ENCODE data around the gene SLC25A13. TPM values are rescaled to one million over a fixed set of nuclear protein-coding genes. Genes with fewer than 3 reads are reported as not detected.

Gene SLC25A13
- total and polyA plus RNA-seq, 2 of the 4 experiments (the other 2 are of a cell fraction): 7.4 to 11.7 TPM

DNA sequence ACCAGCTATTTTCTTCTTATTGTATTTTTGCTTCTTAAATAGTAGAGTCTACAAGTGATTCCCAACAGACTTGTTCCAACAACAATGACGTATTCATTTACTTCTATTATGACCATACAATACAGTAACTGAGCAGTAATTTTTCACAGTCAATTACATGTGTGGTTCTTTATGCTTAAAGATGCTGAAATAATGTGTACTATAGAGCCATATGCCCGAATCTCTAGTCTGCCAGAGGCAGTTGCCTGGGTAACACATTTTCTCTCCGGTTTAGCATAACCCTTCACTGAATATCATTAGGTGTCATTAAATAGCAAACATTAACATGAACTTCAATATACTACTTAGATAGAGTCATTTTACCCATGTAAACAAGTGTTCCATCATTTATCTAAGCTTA is 75.0 kb downstream of the SLC25A13 start:
- H3K4me3 ChIP-seq (ENCODE audit: insufficient read depth, low read depth, low read length): no peak overlapping the region
- H3K9me3 ChIP-seq (ENCODE audit: control insufficient read depth, insufficient read depth, low read length): no peaks in the 10 kb centered on the region
- no peak overlapping the region for H3K4ac ChIP-seq (ENCODE audit: low read depth, low read length)
- no peaks in the 10 kb centered on the region for H3K4me1 ChIP-seq (ENCODE audit: control insufficient read depth, insufficient read depth, low read length)
- POLR2A ChIA-PET (ENCODE audit: unreplicated experiment): no interaction called here
- H2AK5ac ChIP-seq (ENCODE audit: low read depth, low read length): no peak overlapping the region
- no peak overlapping the region for H3K18ac ChIP-seq (ENCODE audit: low read depth, low read length)
- no peaks in the 10 kb centered on the region for H4K20me1 ChIP-seq (ENCODE audit: insufficient read depth, low read length)
- no peak overlapping the region for H3K14ac ChIP-seq (replicated peaks; ENCODE audit: low read depth, low read length)
- no peak overlapping the region for H3K4me2 ChIP-seq (ENCODE audit: low read depth, low read length)
- in situ Hi-C loops (cut with MboI; ENCODE audit: low sequenced_read_pairs): no loop called here
- BruUV-seq (replicated peaks): no TSS peak
- H3K23ac ChIP-seq (ENCODE audit: low read depth, low read length): no peak overlapping the region
- no CpG with 5 or more reads among the region's 3 CpGs for WGBS, 2 experiments (ENCODE audit: extremely low coverage in 2 of 2, insufficient read length in 1 of 2)
- H3K9ac ChIP-seq (ENCODE audit: low read depth, low read length): no peak overlapping the region
- no peak overlapping the region for H3K27ac ChIP-seq (ENCODE audit: insufficient read depth, low read length)
- no peak overlapping the region for H2BK5ac ChIP-seq (ENCODE audit: low read depth, low read length, poor library complexity, severe bottlenecking)
- ATAC-seq (ENCODE audit: low read depth): no peak
- H2AK9ac ChIP-seq (replicated peaks; ENCODE audit: low read depth, low read length, poor library complexity): no peak overlapping the region
- CTCF ChIA-PET: interaction anchor here (0.6 kb wide), 1 partner anchor 1724 kb away, joined by 4 read pairs; no protein-coding TSS in a partner anchor
- no peak overlapping the region for H4K8ac ChIP-seq (ENCODE audit: low read depth in 2 of 2, low read length in 2 of 2)
- H2BK20ac ChIP-seq (ENCODE audit: low read depth, low read length): no peak overlapping the region
- no peak overlapping the region for H2BK120ac ChIP-seq (ENCODE audit: low read depth, low read length)
- H3K56ac ChIP-seq (ENCODE audit: extremely low read depth, insufficient read depth, low read length): no peak overlapping the region
- 0 out of 2 replicates have a peak, but pooled peaks cover 3% of the 10 kb centered on the region for H3K9me1 ChIP-seq (ENCODE audit: insufficient read depth, low read length)
- intact Hi-C loops (cut with micrococcal nuclease): no loop called here
- H2BK15ac ChIP-seq (ENCODE audit: low read depth, low read length): no peak overlapping the region
- no peak overlapping the region for H4K5ac ChIP-seq (ENCODE audit: low read depth, low read length)
- no peaks in the 10 kb centered on the region for H3K36me3 ChIP-seq (ENCODE audit: control insufficient read depth, insufficient read depth, low read length)
- no peak overlapping the region for H4K91ac ChIP-seq (ENCODE audit: insufficient read depth, low read depth, low read length)
- dilution Hi-C loops (cut with HindIII; ENCODE audit: low sequenced_read_pairs, unreplicated experiment): no loop called here
- no peak for DNase-seq
- peaks cover 7% of the 10 kb centered on the region in 2 experiments; a peak in 2 of 4 replicates for H3K79me1 ChIP-seq (ENCODE audit: low read depth in 1 of 2, low read length in 2 of 2)
- no peaks in the 10 kb centered on the region for H3K27me3 ChIP-seq (ENCODE audit: control insufficient read depth, insufficient read depth, low read length)
- TF ChIP-seq RAD21 (IDR thresholded peaks at IDR 0.05; ENCODE audit: low read length) (no peak), FOS (IDR thresholded peaks at IDR 0.05; ENCODE audit: low read depth, low read length) (no peak), NFE2L2 (IDR thresholded peaks at IDR 0.05; ENCODE audit: low read depth, low read length) (no peak), RFX5 (IDR thresholded peaks at IDR 0.05; ENCODE audit: low read depth, low read length) (no peak), MAZ (IDR thresholded peaks at IDR 0.05; ENCODE audit: borderline replicate concordance, low read depth, low read length) (no peak), CHD1 (IDR thresholded peaks at IDR 0.05; ENCODE audit: low read depth, low read length) (no peak), RCOR1 (IDR thresholded peaks at IDR 0.05; ENCODE audit: insufficient replicate concordance, low read length) (no peak), MXI1 (IDR thresholded peaks at IDR 0.05; ENCODE audit: borderline replicate concordance, low read depth, low read length) (no peak), CEBPB (IDR thresholded peaks at IDR 0.05; ENCODE audit: low read depth, low read length) (no peak), POLR2A (IDR thresholded peaks at IDR 0.05; ENCODE audit: low read depth, low read length) (no peak), SMC3 (IDR thresholded peaks at IDR 0.05; ENCODE audit: low read depth, low read length) (no peak), BHLHE40 (IDR thresholded peaks at IDR 0.05; ENCODE audit: low read depth, low read length) (no peak), MAFK (IDR thresholded peaks at IDR 0.05; ENCODE audit: low read depth, low read length) (no peak)
- TF ChIP-seq, protein P1, sequence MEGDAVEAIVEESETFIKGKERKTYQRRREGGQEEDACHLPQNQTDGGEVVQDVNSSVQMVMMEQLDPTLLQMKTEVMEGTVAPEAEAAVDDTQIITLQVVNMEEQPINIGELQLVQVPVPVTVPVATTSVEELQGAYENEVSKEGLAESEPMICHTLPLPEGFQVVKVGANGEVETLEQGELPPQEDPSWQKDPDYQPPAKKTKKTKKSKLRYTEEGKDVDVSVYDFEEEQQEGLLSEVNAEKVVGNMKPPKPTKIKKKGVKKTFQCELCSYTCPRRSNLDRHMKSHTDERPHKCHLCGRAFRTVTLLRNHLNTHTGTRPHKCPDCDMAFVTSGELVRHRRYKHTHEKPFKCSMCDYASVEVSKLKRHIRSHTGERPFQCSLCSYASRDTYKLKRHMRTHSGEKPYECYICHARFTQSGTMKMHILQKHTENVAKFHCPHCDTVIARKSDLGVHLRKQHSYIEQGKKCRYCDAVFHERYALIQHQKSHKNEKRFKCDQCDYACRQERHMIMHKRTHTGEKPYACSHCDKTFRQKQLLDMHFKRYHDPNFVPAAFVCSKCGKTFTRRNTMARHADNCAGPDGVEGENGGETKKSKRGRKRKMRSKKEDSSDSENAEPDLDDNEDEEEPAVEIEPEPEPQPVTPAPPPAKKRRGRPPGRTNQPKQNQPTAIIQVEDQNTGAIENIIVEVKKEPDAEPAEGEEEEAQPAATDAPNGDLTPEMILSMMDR (conservative IDR thresholded peaks at IDR 0.05; ENCODE audit: low read depth, low read length): no peak
- TF ChIP-seq, protein P2, sequence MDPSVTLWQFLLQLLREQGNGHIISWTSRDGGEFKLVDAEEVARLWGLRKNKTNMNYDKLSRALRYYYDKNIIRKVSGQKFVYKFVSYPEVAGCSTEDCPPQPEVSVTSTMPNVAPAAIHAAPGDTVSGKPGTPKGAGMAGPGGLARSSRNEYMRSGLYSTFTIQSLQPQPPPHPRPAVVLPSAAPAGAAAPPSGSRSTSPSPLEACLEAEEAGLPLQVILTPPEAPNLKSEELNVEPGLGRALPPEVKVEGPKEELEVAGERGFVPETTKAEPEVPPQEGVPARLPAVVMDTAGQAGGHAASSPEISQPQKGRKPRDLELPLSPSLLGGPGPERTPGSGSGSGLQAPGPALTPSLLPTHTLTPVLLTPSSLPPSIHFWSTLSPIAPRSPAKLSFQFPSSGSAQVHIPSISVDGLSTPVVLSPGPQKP (IDR thresholded peaks at IDR 0.05; ENCODE audit: borderline replicate concordance, low read depth, low read length): no peak
- TF ChIP-seq, protein P3, sequence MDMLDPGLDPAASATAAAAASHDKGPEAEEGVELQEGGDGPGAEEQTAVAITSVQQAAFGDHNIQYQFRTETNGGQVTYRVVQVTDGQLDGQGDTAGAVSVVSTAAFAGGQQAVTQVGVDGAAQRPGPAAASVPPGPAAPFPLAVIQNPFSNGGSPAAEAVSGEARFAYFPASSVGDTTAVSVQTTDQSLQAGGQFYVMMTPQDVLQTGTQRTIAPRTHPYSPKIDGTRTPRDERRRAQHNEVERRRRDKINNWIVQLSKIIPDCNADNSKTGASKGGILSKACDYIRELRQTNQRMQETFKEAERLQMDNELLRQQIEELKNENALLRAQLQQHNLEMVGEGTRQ (IDR thresholded peaks at IDR 0.05; ENCODE audit: low read depth, low read length): no peak
- no peak overlapping the region for H2AFZ ChIP-seq (replicated peaks; ENCODE audit: low read length, poor library complexity)

Data from IMR-90 (cell line).